ENCODE measurements around the gene IFNK. TPM values are rescaled to one million over a fixed set of nuclear protein-coding genes. Genes with fewer than 3 reads are reported as not detected.

IFNK gene
- polyA plus RNA-seq, 1 of the 3 experiments (the other 2 are of a cell fraction): not detected

DNA sequence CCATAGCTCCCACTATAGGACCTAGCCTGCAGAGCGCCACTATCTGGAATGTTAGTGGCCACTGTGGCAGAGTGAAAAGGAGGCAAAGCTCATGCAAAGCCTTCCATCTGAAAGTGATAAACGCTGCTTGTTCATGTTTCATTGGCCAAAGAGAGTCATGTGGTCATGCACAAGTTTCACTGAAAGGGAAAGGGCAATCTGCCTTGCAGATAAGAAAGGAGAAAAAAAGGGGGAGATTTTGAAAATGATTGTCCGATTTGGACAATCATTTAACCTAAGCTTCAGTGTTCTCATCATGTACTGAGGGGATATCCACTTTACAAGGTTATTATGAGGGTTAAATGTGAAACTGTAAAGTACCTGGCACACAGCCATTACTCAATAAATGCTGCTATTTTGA lies 14.6 kb downstream of the IFNK start:
- CTCF ChIA-PET: interaction anchor here (5.0 to 5.9 kb wide), 2 partner anchors 8 to 206 kb away, joined by 26 to 32 read pairs; partner anchors contain the start of gene MOB3B
- no peak for TF ChIP-seq MEF2A (IDR thresholded peaks at IDR 0.05; ENCODE audit: borderline replicate concordance, low read depth)
- TF ChIP-seq, protein P1, sequence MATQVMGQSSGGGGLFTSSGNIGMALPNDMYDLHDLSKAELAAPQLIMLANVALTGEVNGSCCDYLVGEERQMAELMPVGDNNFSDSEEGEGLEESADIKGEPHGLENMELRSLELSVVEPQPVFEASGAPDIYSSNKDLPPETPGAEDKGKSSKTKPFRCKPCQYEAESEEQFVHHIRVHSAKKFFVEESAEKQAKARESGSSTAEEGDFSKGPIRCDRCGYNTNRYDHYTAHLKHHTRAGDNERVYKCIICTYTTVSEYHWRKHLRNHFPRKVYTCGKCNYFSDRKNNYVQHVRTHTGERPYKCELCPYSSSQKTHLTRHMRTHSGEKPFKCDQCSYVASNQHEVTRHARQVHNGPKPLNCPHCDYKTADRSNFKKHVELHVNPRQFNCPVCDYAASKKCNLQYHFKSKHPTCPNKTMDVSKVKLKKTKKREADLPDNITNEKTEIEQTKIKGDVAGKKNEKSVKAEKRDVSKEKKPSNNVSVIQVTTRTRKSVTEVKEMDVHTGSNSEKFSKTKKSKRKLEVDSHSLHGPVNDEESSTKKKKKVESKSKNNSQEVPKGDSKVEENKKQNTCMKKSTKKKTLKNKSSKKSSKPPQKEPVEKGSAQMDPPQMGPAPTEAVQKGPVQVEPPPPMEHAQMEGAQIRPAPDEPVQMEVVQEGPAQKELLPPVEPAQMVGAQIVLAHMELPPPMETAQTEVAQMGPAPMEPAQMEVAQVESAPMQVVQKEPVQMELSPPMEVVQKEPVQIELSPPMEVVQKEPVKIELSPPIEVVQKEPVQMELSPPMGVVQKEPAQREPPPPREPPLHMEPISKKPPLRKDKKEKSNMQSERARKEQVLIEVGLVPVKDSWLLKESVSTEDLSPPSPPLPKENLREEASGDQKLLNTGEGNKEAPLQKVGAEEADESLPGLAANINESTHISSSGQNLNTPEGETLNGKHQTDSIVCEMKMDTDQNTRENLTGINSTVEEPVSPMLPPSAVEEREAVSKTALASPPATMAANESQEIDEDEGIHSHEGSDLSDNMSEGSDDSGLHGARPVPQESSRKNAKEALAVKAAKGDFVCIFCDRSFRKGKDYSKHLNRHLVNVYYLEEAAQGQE (IDR thresholded peaks at IDR 0.05; ENCODE audit: low read depth, low read length): no peak
- no peak for TF ChIP-seq GABPA (IDR thresholded peaks at IDR 0.05; ENCODE audit: low read depth)
- TF ChIP-seq, protein P2, sequence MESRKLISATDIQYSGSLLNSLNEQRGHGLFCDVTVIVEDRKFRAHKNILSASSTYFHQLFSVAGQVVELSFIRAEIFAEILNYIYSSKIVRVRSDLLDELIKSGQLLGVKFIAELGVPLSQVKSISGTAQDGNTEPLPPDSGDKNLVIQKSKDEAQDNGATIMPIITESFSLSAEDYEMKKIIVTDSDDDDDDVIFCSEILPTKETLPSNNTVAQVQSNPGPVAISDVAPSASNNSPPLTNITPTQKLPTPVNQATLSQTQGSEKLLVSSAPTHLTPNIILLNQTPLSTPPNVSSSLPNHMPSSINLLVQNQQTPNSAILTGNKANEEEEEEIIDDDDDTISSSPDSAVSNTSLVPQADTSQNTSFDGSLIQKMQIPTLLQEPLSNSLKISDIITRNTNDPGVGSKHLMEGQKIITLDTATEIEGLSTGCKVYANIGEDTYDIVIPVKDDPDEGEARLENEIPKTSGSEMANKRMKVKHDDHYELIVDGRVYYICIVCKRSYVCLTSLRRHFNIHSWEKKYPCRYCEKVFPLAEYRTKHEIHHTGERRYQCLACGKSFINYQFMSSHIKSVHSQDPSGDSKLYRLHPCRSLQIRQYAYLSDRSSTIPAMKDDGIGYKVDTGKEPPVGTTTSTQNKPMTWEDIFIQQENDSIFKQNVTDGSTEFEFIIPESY (IDR thresholded peaks at IDR 0.05; ENCODE audit: borderline replicate concordance, low read depth): no peak
- no peak for TF ChIP-seq TEAD4 (IDR thresholded peaks at IDR 0.05; ENCODE audit: borderline replicate concordance, insufficient read depth)
- no peak for TF ChIP-seq CHD2 (IDR thresholded peaks at IDR 0.05; ENCODE audit: low read length, partially characterized antibody)
- TF ChIP-seq, protein P3, sequence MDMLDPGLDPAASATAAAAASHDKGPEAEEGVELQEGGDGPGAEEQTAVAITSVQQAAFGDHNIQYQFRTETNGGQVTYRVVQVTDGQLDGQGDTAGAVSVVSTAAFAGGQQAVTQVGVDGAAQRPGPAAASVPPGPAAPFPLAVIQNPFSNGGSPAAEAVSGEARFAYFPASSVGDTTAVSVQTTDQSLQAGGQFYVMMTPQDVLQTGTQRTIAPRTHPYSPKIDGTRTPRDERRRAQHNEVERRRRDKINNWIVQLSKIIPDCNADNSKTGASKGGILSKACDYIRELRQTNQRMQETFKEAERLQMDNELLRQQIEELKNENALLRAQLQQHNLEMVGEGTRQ (IDR thresholded peaks at IDR 0.05; ENCODE audit: borderline replicate concordance, low read depth, low read length): no peak
- TF ChIP-seq FOSL2 (IDR thresholded peaks at IDR 0.05; ENCODE audit: borderline replicate concordance, low read depth): no peak
- TF ChIP-seq NRF1 (IDR thresholded peaks at IDR 0.05; ENCODE audit: low read depth, low read length): no peak
- no peak for TF ChIP-seq EZH2phosphoT487 (IDR thresholded peaks at IDR 0.05; ENCODE audit: borderline replicate concordance, low read depth)
- no peak for TF ChIP-seq POLR2AphosphoS5 (IDR thresholded peaks at IDR 0.05; ENCODE audit: low read depth, low read length)
- no peak for TF ChIP-seq FOXM1 (IDR thresholded peaks at IDR 0.05; ENCODE audit: low read depth)
- no peak for TF ChIP-seq NFIC (IDR thresholded peaks at IDR 0.05; ENCODE audit: borderline replicate concordance)

More for the DNA sequence above, 14.6 kb downstream of the IFNK start:
- H3K4me3 ChIP-seq (ENCODE audit: low read depth in 2 of 2, low read length in 1 of 2): no peak overlapping the region
- no peaks in the 10 kb centered on the region for H3K79me2 ChIP-seq (ENCODE audit: insufficient read depth)
- 87% methylated on average over 3 of the region's 3 CpGs for WGBS (ENCODE audit: low lambda C conversion rate)
- H3K9me2 ChIP-seq: no peaks in the 10 kb centered on the region
- DNase-seq: no peak
- no peaks in the 10 kb centered on the region for H3K27me3 ChIP-seq (ENCODE audit: insufficient read depth)
- POLR2A ChIA-PET: no interaction called here
- no peaks in the 10 kb centered on the region for H3K9me3 ChIP-seq
- no peaks in the 10 kb centered on the region for H3F3A ChIP-seq (replicated peaks; ENCODE audit: insufficient read depth)
- peaks cover 0 to 5% of the 10 kb centered on the region in 2 experiments for H3K36me3 ChIP-seq (replicated peaks in 1 of 2; ENCODE audit: control insufficient read depth in 1 of 2, insufficient read depth in 2 of 2, low read length in 1 of 2)
- no peak overlapping the region for H3K9ac ChIP-seq
- H2AFZ ChIP-seq (ENCODE audit: low read depth): no peak overlapping the region
- peaks cover 0 to 5% of the 10 kb centered on the region in 2 experiments; a peak in 2 of 4 replicates for H3K4me1 ChIP-seq (ENCODE audit: control insufficient read depth in 1 of 2, insufficient read depth in 2 of 2, low read depth in 1 of 2, low read length in 1 of 2)
- no peak overlapping the region for H3K27ac ChIP-seq (ENCODE audit: low read depth in 2 of 2, low read length in 1 of 2)
- H4K20me1 ChIP-seq (ENCODE audit: insufficient read depth): no peaks in the 10 kb centered on the region
- no peak overlapping the region for H3K4me2 ChIP-seq
